NOMO-1 treated with dmso at 0.1 percent for 144 hours (cell line): Measurements from ENCODE around the gene FAM43B.
A peak's percentile ranks its signal among the peaks of the same experiment; 100 is the strongest.

ENCODE experiments used
- DNase-seq: peaks from one replicate; lab custom pipeline; 2025; ENCODE audit not compliant: unreplicated experiment; lab: John Stamatoyannopoulos, UW

Gene FAM43B

GRCh38 chr1:20551161-20551560, 1.2 kb upstream of the FAM43B start:
- no peak for DNase-seq

GRCh38 chr1:20552728-20553445, 514 bp downstream of the FAM43B start:
- no peak for DNase-seq

GRCh38 chr1:20555025-20555757, 2.8 kb downstream of the FAM43B start:
- no peak for DNase-seq

GRCh38 chr1:20555758-20556120, 3.4 kb downstream of the FAM43B start:
- no peak for DNase-seq

GRCh38 chr1:20558191-20558590, 5.8 kb downstream of the FAM43B start:
- DNase-seq, result no peak

GRCh38 chr1:20560966-20561365, 8.6 kb downstream of the FAM43B start:
- no peak for DNase-seq

- no peak for DNase-seq
These were observed 12.9 kb downstream of the FAM43B start for GRCh38 chr1:20565234-20565633.

- no peak for DNase-seq
These were observed 17.2 kb downstream of the FAM43B start for GRCh38 chr1:20569523-20570098.

GRCh38 chr1:20571427-20571826, 19.1 kb downstream of the FAM43B start:
- DNase-seq, result no peak

GRCh38 chr1:20573987-20574386, 21.6 kb downstream of the FAM43B start:
- no peak for DNase-seq

- DNase-seq, result peak; percentile 69
These were observed 22.5 kb downstream of the FAM43B start for GRCh38 chr1:20574686-20575540.

GRCh38 chr1:20575541-20576336, 23.4 kb downstream of the FAM43B start:
- DNase-seq, result no peak

GRCh38 chr1:20578062-20578461, 25.7 kb downstream of the FAM43B start:
- DNase-seq, result no peak

- no peak for DNase-seq
These were observed 26.5 kb downstream of the FAM43B start for GRCh38 chr1:20578721-20579395.

GRCh38 chr1:20584890-20585289, 32.5 kb downstream of the FAM43B start:
- no peak for DNase-seq

GRCh38 chr1:20586953-20587660, 34.7 kb downstream of the FAM43B start:
- DNase-seq, result no peak

- no peak for DNase-seq
These were observed 35.3 kb downstream of the FAM43B start for GRCh38 chr1:20587661-20588053.

GRCh38 chr1:20588634-20589225, 36.4 kb downstream of the FAM43B start, which contains the start of gene CDA:
Gene CDA (plus strand): TSS chr1:20589097. CDS start chr1:20589130, 33 bp downstream.
- DNase-seq, result peak; percentile 38
